ENCODE data around the gene ZRANB3. TPM values are rescaled to one million over a fixed set of nuclear protein-coding genes. Genes with fewer than 3 reads are reported as not detected.

The ZRANB3 gene
- total and polyA plus RNA-seq, 7 experiments from 2014 or later: 4.7 to 7.4 (median 5.6) TPM

GRCh38 chr2:135187270-135187669, 343.7 kb downstream of the ZRANB3 start:
- POLR2A ChIA-PET: no interaction called here
- Mint-ChIP-seq H3K27me3 (no peaks in the 10 kb centered on the region), H3K4me3 (no peak overlapping the region), H3K36me3 (peaks cover 4 to 30% (median 19%) of the 10 kb centered on the region in 5 donors), H3K4me1 (no peaks in the 10 kb centered on the region), H3K9me3 (peaks cover 3 to 41% (median 14%) of the 10 kb centered on the region in 11 donors), H3K27ac (no peak overlapping the region)
- CTCF ChIA-PET: no interaction called here
- Histone ChIP-seq H3K27ac (ENCODE audit: low read depth, low read length) (no peak overlapping the region), H3K4me3 (ENCODE audit: low read length) (no peak overlapping the region), H3K9me3 (ENCODE audit: control insufficient read depth in 2 of 3, low read length in 3 of 3) (peaks cover 0 to 9% (median 0%) of the 10 kb centered on the region in 3 experiments), H3K4me1 (ENCODE audit: control insufficient read depth in 2 of 2, insufficient read depth in 2 of 2, low read length in 2 of 2) (no peaks in the 10 kb centered on the region), H3K27me3 (ENCODE audit: control insufficient read depth in 2 of 2, insufficient read depth in 2 of 2, low read length in 2 of 2) (no peaks in the 10 kb centered on the region), H3K36me3 (ENCODE audit: control insufficient read depth in 2 of 3, insufficient read depth in 3 of 3, low read length in 3 of 3) (no peaks in the 10 kb centered on the region)
- ATAC-seq (no peak), DNase-seq (no peak)
- intact Hi-C loops (cut with micrococcal nuclease): no loop called here

GRCh38 chr2:135186054-135186453, 345.0 kb downstream of the ZRANB3 start:
- POLR2A ChIA-PET: no interaction called here
- H3K4me1 ChIP-seq (ENCODE audit: control insufficient read depth in 2 of 2, insufficient read depth in 2 of 2, low read length in 2 of 2): no peaks in the 10 kb centered on the region
- Mint-ChIP-seq H3K27ac (no peak overlapping the region), H3K4me3 (no peak overlapping the region), H3K36me3 (peaks cover 4 to 34% (median 19%) of the 10 kb centered on the region in 5 donors), H3K27me3 (no peaks in the 10 kb centered on the region), H3K4me1 (no peaks in the 10 kb centered on the region), H3K9me3 (peaks cover 3 to 34% (median 10%) of the 10 kb centered on the region in 11 donors)
- H3K9me3 ChIP-seq (ENCODE audit: control insufficient read depth in 2 of 3, low read length in 3 of 3): peaks cover 0 to 9% (median 0%) of the 10 kb centered on the region in 3 experiments
- H3K4me3 ChIP-seq (ENCODE audit: low read length): no peak overlapping the region
- DNase-seq: no peak
- ATAC-seq: no peak
- H3K27ac ChIP-seq (ENCODE audit: low read depth, low read length): no peak overlapping the region
- intact Hi-C loops (cut with micrococcal nuclease): no loop called here
- no peaks in the 10 kb centered on the region for H3K36me3 ChIP-seq (ENCODE audit: control insufficient read depth in 2 of 3, insufficient read depth in 3 of 3, low read length in 3 of 3)
- no peaks in the 10 kb centered on the region for H3K27me3 ChIP-seq (ENCODE audit: control insufficient read depth in 2 of 2, insufficient read depth in 2 of 2, low read length in 2 of 2)
- CTCF ChIA-PET: no interaction called here

DNA sequence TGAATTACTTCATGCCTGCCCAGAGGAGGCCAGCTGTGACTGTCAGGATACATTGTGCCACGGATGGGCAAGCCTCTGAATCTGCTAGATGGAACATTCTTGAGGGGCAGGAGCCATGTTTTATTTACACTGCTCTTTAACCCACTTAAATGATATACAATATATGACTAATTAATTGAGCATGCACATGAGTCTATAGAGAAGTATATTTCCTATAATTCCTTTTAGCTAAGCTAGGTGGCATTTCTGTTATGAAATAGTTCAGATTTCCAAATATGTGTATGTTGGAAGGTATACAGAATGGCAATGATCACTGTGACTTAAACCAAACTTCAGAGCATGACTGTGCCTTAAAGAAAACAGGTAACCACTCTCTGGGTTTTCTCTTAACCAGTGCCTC, 347.2 kb downstream of the ZRANB3 start:
- Mint-ChIP-seq H3K4me1 (no peaks in the 10 kb centered on the region), H3K27me3 (no peaks in the 10 kb centered on the region), H3K36me3 (peaks cover 0 to 31% (median 13%) of the 10 kb centered on the region in 5 donors), H3K27ac (no peak overlapping the region), H3K4me3 (no peak overlapping the region), H3K9me3 (peaks cover 0 to 12% (median 2%) of the 10 kb centered on the region in 11 donors)
- H3K4me3 ChIP-seq (ENCODE audit: low read length): no peak overlapping the region
- POLR2A ChIA-PET: no interaction called here
- no peaks in the 10 kb centered on the region for H3K36me3 ChIP-seq (ENCODE audit: control insufficient read depth in 2 of 3, insufficient read depth in 3 of 3, low read length in 3 of 3)
- DNase-seq (no peak), ATAC-seq (no peak)
- no peaks in the 10 kb centered on the region for H3K27me3 ChIP-seq (ENCODE audit: control insufficient read depth in 2 of 2, insufficient read depth in 2 of 2, low read length in 2 of 2)
- H3K9me3 ChIP-seq (ENCODE audit: control insufficient read depth in 2 of 3, low read length in 3 of 3): no peaks in the 10 kb centered on the region
- intact Hi-C loops (cut with micrococcal nuclease): no loop called here
- CTCF ChIA-PET: no interaction called here
- H3K27ac ChIP-seq (ENCODE audit: low read depth, low read length): no peak overlapping the region
- no peaks in the 10 kb centered on the region for H3K4me1 ChIP-seq (ENCODE audit: control insufficient read depth in 2 of 2, insufficient read depth in 2 of 2, low read length in 2 of 2)

DNA sequence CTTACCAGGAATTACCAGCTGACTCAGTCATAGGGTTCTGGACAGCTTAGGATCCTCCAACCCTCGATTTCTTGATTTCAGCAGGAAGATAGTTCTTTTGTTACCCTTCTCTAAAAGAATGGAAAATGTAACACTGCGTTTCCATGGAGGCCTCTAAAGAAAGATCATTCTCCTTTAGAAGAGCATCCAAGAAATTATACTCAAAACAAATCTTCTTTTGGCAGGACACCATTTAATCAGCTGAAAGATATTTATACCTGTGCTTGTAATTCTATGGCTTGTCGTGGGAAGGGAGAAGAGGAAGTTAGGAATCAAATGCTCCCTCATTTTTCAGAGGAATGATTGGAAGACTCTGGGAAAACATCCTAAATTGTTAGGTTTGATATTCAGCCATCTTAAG, 348.4 kb downstream of the ZRANB3 start:
- Mint-ChIP-seq H3K27ac (no peak overlapping the region), H3K4me1 (no peaks in the 10 kb centered on the region), H3K27me3 (no peaks in the 10 kb centered on the region), H3K9me3 (peaks cover 0 to 4% (median 0%) of the 10 kb centered on the region in 11 donors), H3K4me3 (no peak overlapping the region), H3K36me3 (peaks cover 0 to 35% (median 17%) of the 10 kb centered on the region in 5 donors)
- no peaks in the 10 kb centered on the region for H3K4me1 ChIP-seq (ENCODE audit: control insufficient read depth in 2 of 2, insufficient read depth in 2 of 2, low read length in 2 of 2)
- CTCF ChIA-PET: no interaction called here
- intact Hi-C loops (cut with micrococcal nuclease): no loop called here
- no peaks in the 10 kb centered on the region for H3K27me3 ChIP-seq (ENCODE audit: control insufficient read depth in 2 of 2, insufficient read depth in 2 of 2, low read length in 2 of 2)
- no peak for DNase-seq
- H3K27ac ChIP-seq (ENCODE audit: low read depth, low read length): no peak overlapping the region
- POLR2A ChIA-PET: no interaction called here
- no peaks in the 10 kb centered on the region for H3K36me3 ChIP-seq (ENCODE audit: control insufficient read depth in 2 of 3, insufficient read depth in 3 of 3, low read length in 3 of 3)
- no peak overlapping the region for H3K4me3 ChIP-seq (ENCODE audit: low read length)
- H3K9me3 ChIP-seq (ENCODE audit: control insufficient read depth in 2 of 3, low read length in 3 of 3): no peaks in the 10 kb centered on the region
- ATAC-seq: no peak

GRCh38 chr2:135182190-135182589, 348.8 kb downstream of the ZRANB3 start:
- Histone ChIP-seq H3K9me3 (ENCODE audit: control insufficient read depth in 2 of 3, low read length in 3 of 3) (no peaks in the 10 kb centered on the region), H3K27me3 (ENCODE audit: control insufficient read depth in 2 of 2, insufficient read depth in 2 of 2, low read length in 2 of 2) (no peaks in the 10 kb centered on the region), H3K4me3 (ENCODE audit: low read length) (no peak overlapping the region), H3K36me3 (ENCODE audit: control insufficient read depth in 2 of 3, insufficient read depth in 3 of 3, low read length in 3 of 3) (peaks cover 0 to 2% (median 0%) of the 10 kb centered on the region in 3 experiments), H3K4me1 (ENCODE audit: control insufficient read depth in 2 of 2, insufficient read depth in 2 of 2, low read length in 2 of 2) (no peaks in the 10 kb centered on the region), H3K27ac (ENCODE audit: low read depth, low read length) (no peak overlapping the region)
- ChIA-PET CTCF (no interaction called here), POLR2A (no interaction called here)
- H3K4me1 Mint-ChIP-seq: no peaks in the 10 kb centered on the region
- H3K4me3 Mint-ChIP-seq: no peak overlapping the region
- no peaks in the 10 kb centered on the region for H3K27me3 Mint-ChIP-seq
- ATAC-seq (no peak), DNase-seq (no peak)
- peaks cover 0 to 1% (median 0%) of the 10 kb centered on the region in 11 donors for H3K9me3 Mint-ChIP-seq
- H3K36me3 Mint-ChIP-seq: peaks cover 1 to 40% (median 21%) of the 10 kb centered on the region in 5 donors
- H3K27ac Mint-ChIP-seq: peak overlapping the region in 1 of 9 donors; percentile 52
- intact Hi-C loops (cut with micrococcal nuclease): no loop called here

DNA sequence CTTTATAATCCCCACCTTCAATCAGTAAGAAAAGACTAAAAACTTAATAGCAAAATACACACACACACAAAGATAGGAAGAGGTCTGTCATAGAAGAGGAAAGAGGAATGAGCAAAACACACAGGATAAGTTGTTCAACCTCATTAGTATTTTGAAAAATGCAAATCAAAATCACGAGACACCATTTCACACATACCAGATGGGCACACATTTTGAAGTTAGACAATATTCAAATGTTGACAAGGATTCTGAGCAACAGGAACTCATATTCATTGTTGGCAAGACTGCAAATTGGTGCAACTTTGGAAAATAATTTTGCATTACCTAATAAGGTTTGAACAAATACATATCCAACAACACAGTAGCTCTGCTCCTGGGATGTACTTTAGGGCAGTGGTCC, 351.3 kb downstream of the ZRANB3 start:
- H3K4me3 Mint-ChIP-seq: no peak overlapping the region
- intact Hi-C loops (cut with micrococcal nuclease): no loop called here
- DNase-seq (no peak), ATAC-seq (no peak)
- peaks cover 13 to 54% (median 37%) of the 10 kb centered on the region in 5 donors for H3K36me3 Mint-ChIP-seq
- H3K27ac Mint-ChIP-seq: peak overlapping the region in 1 of 9 donors; percentile 45
- ChIA-PET CTCF (no interaction called here), POLR2A (interaction anchor here (1.0 kb wide), 1 partner anchor 32 kb away, joined by 3 read pairs; no protein-coding TSS in a partner anchor)
- H3K27ac ChIP-seq (ENCODE audit: low read depth, low read length): no peak overlapping the region
- H3K9me3 Mint-ChIP-seq: peaks cover 0 to 14% (median 3%) of the 10 kb centered on the region in 11 donors
- no peaks in the 10 kb centered on the region for H3K4me1 ChIP-seq (ENCODE audit: control insufficient read depth in 2 of 2, insufficient read depth in 2 of 2, low read length in 2 of 2)
- H3K4me1 Mint-ChIP-seq: peaks cover 0 to 1% (median 0%) of the 10 kb centered on the region in 7 donors
- H3K9me3 ChIP-seq (ENCODE audit: control insufficient read depth in 2 of 3, low read length in 3 of 3): no peaks in the 10 kb centered on the region
- no peak overlapping the region for H3K4me3 ChIP-seq (ENCODE audit: low read length)
- peaks cover 0 to 20% (median 4%) of the 10 kb centered on the region in 3 experiments for H3K36me3 ChIP-seq (ENCODE audit: control insufficient read depth in 2 of 3, insufficient read depth in 3 of 3, low read length in 3 of 3)
- H3K27me3 Mint-ChIP-seq: no peaks in the 10 kb centered on the region
- no peaks in the 10 kb centered on the region for H3K27me3 ChIP-seq (ENCODE audit: control insufficient read depth in 2 of 2, insufficient read depth in 2 of 2, low read length in 2 of 2)

GRCh38 chr2:135175177-135175576, 355.8 kb downstream of the ZRANB3 start:
- ChIA-PET POLR2A (no interaction called here), CTCF (no interaction called here)
- H3K27ac Mint-ChIP-seq: no peak overlapping the region
- ATAC-seq (no peak), DNase-seq (no peak)
- no peak overlapping the region for H3K4me3 ChIP-seq (ENCODE audit: low read length)
- H3K27me3 Mint-ChIP-seq: no peaks in the 10 kb centered on the region
- H3K36me3 ChIP-seq (ENCODE audit: control insufficient read depth in 2 of 3, insufficient read depth in 3 of 3, low read length in 3 of 3): peaks cover 0 to 48% (median 9%) of the 10 kb centered on the region in 3 experiments
- no peak overlapping the region for H3K4me3 Mint-ChIP-seq
- intact Hi-C loops (cut with micrococcal nuclease): no loop called here
- H3K9me3 ChIP-seq (ENCODE audit: control insufficient read depth in 2 of 3, low read length in 3 of 3): no peaks in the 10 kb centered on the region
- H3K36me3 Mint-ChIP-seq: peaks cover 28 to 73% (median 60%) of the 10 kb centered on the region in 5 donors
- no peaks in the 10 kb centered on the region for H3K4me1 ChIP-seq (ENCODE audit: control insufficient read depth in 2 of 2, insufficient read depth in 2 of 2, low read length in 2 of 2)
- peaks cover 0 to 4% (median 0%) of the 10 kb centered on the region in 7 donors for H3K4me1 Mint-ChIP-seq
- no peaks in the 10 kb centered on the region for H3K27me3 ChIP-seq (ENCODE audit: control insufficient read depth in 2 of 2, insufficient read depth in 2 of 2, low read length in 2 of 2)
- H3K9me3 Mint-ChIP-seq: peaks cover 0 to 14% (median 3%) of the 10 kb centered on the region in 11 donors
- H3K27ac ChIP-seq (ENCODE audit: low read depth, low read length): no peak overlapping the region

Data from naive thymus-derived CD4-positive, alpha-beta T cell (primary cell).